GM21723 (cell line): ENCODE results near the gene TIPARP.
A peak's percentile ranks its signal among the peaks of the same experiment; 100 is the strongest.
"Not testable (repeated sequence)": the region's sequence is repeated elsewhere in the genome, so short reads cannot be mapped to it uniquely, and the experiment has no call there.

Source experiments
- ATAC-seq: cut with Tn5 transposase; IDR thresholded peaks from one replicate; pipeline ENCODE4 v1.9.1; 2021; ENCODE audit warnings: mild to moderate bottlenecking, moderate library complexity; ENCODE audit not compliant: unreplicated experiment

TIPARP gene

DNA sequence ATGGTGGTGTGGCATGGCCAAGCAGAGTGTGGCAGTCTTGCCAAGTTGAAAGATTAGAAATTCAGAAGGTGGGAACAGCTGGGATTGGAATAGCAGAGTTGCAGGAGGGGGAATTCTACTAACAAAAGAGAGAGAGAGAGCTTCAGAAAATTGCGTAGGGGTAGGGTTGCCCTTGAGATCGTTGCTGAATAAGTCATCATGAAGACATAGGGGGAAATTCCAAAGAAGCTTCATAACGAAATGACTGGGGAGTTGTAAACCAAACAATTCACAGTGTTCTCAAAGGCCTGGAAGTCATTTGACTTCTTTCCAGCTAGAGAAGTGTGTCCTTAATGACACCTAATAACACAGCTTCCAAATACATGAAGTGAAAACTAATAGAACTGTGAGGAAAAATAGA is 26.3 kb upstream of the TIPARP start:
- ATAC-seq: no peak

DNA sequence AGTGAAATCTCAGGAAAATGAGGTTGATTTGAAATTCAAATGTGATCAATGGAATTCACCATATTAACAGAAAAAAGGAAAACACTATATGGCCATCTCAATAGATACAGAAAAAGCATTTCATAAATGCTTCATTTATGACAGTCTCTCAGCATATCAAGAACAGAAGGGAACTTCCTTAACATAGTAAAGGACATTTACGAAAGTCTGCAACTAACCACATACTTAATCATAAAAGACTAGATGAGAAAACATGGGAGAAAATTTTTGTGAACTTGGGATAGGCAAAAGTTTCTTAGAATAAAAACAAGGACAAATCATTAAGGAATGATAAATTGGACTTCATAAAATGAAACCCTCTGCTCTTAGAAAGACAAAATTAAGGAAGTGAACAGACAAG is 24.7 kb upstream of the TIPARP start:
- ATAC-seq: no peak

- not testable (repeated sequence) for ATAC-seq
Observed at GRCh38 chr3:156652661-156653060, 21.7 kb upstream of the TIPARP start.

DNA sequence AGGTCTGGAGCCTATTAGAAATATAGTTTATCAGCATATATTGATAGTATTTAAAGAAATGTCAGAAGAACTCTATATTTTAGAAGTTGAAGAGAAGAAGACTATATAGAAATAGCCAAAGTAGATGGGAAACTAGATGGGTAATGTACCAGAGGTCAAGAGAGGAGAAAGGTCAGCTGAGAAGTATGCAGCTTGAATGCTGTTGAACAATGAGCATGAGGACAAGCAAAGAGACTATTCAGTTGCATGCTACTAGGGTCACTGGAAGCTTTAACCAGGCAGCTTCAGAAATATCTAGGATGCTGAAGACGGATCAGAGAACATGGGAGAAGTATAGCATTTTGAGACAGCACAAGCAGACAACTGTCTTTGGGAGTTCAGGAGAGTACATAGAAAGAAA is 19.6 kb upstream of the TIPARP start:
- ATAC-seq: no peak

DNA sequence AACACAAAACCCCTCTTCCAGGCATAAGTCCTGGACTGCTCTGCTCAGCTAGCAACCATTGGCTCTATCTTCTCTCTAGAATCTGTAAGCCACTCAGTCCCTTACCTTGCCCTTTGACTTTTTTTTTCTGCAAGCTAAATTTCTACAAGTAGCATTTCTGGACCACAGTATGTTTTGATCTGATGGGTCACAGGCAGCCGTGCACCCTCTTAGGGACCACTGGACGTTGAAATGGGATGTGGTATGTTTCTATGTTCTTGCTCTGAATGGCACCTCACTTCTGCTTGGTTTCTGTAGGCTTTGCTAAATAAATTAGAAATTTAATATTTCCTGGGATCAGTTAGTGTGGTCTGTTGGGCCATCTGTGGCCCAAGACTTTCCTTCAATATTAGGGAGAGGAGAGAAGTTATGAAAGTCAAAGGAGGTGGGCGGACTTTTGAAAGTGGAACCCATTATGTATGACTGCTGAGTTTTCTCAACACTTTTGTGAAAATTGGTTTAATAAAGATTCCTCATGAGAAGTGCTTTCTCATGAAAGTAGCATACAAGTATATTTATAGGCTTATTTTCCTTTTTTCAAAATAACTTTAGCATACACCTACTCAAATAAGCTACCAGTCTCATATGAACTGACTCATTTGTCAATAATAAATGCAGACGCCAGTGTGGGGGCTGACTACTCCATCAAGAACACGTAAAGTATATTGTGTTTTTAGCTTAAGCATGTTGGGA is 18.4 kb upstream of the TIPARP start:
- ATAC-seq: peak; percentile 57

DNA sequence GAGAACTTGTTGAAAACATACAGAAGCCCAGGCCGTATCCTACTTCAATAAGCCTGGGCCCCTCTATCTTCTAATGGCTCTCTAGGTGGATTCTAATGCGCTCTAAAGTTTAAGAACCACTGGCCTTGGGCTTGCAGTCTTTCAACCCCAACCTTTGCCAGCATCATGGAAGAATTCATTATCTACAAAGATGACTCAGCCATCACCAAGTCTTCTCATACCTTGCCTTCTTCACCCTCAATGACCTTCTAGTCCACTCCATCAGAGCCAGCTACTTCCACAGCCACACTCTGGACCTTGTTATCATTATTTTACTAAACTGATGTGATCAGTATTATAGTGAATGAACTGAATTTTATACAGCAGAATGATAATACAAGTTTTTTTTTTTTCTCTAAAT is 16.9 kb upstream of the TIPARP start:
- ATAC-seq: no peak

DNA sequence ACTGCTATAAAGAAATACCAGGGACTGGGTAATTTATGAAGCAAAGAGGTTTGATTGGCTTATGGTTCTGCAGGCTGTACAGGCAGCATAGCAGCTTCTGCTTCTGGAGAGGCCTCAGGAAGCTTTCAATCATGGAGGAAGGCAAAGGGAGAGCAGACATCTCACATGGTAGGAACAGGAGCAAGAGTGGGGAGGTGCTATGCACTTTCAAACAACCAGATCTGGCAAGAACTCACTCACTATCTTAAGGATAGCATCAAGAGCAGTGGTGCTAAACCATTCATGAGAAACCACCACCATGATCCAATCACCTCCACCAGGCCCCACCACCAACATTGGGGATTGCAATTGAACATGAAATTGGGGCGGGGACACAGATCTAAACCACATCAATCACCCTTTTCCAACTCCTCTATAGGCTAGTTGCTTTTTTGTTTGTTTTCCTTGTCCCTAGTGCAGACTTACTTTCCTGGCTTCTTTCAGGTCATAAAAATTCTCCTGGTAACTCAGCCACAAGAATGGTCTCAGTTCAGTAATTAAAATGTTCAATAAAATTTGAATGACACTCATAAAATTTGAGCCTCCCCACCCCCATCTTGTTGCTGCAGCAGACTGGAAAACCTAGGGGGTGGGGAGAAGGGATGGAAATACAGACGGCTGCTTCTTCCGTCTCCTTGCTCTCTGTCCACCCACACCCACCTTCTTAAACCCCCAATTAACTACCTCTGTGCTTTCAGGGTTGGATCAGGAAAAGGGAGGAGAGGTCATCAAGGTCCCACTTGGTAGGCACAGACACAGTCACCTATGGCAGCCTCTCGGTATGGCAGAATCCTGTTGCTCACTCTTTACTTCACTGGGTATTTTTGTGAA is 16.3 kb upstream of the TIPARP start:
- ATAC-seq: no peak

DNA sequence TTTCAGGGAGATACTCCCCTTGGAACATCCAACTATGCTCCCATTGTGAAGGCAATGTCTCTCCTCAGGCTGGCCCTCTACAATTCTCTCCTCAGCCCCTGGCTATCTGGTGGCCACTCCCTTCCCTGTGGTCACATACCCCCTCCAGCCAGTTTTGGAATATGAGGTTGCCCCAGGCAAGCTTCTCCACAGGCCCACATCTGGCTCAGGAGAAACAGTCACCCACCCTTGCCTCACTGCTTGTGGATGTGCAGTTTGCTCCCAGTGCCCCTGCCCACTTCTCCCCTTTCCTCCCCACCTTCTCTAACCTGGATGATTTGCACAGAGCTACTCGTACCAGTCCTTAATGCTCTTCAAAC is 15.7 kb upstream of the TIPARP start:
- ATAC-seq: no peak

- ATAC-seq: no peak
Observed at GRCh38 chr3:156659260-156659659, 15.1 kb upstream of the TIPARP start.

DNA sequence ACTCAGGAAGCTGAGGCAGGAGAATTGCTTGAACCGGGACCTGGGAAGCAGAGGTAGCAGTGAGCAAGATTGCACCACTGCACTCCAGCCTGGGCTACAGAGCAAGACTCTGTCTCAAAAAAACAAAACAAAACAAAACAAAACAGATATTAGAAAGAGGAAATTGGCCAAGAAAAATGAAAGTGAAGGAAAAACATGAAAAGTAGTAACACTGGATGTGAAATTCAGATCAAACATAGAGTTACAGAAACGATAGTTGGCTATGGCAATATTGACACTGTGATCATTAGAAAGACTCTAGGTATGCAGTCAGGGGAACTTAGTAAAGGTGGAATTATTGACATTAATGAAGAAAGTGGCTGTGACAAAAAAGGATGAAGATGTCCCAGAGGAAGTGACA is 13.2 kb upstream of the TIPARP start:
- no peak for ATAC-seq

DNA sequence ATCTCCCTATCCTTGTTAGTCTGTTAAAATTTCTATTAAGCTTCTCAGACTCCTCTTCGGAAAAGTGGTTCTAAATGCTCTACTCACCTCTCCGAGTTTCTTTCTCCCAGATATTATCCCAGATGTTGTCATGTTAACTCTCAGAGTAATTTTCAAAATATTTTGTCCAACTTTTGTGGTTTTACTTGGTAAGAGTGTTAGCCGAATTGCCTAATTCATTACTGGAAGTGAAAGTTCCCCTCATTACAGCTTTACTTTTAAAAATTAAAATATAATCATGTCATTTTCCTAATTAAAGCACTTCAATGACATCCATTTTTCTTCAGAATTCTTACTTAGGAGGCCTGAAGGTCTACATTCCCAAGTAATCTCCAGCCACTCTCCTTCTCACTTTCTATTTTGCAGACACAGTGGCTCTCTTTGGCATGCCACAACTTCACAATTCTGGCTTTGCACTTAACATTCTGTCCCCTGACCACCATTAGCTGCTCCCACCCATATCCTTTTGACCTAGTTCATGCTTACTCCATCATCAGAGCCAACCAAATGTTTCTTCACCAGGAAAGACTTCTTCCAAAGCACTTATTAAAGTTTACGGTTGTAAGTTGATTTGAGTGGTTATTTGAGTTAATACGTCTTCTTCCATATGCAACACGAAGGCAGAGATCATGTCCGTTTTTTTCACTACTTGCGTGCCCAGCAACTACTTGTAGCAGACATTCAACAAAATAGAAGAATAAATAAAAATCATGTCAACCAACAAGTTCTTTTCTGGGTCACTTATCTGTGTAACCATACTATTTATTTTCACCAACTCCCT is 10.2 kb upstream of the TIPARP start:
- ATAC-seq: no peak

GRCh38 chr3:156664831-156665178 is 9.6 kb upstream of the TIPARP start:
- peak; percentile 82 for ATAC-seq

- ATAC-seq: peak; percentile 0
Observed at GRCh38 chr3:156665291-156665690, 9.1 kb upstream of the TIPARP start.

GRCh38 chr3:156666073-156666472 is 8.3 kb upstream of the TIPARP start:
- ATAC-seq: no peak

- ATAC-seq: no peak
Observed at GRCh38 chr3:156668073-156668763, 6.2 kb upstream of the TIPARP start.

DNA sequence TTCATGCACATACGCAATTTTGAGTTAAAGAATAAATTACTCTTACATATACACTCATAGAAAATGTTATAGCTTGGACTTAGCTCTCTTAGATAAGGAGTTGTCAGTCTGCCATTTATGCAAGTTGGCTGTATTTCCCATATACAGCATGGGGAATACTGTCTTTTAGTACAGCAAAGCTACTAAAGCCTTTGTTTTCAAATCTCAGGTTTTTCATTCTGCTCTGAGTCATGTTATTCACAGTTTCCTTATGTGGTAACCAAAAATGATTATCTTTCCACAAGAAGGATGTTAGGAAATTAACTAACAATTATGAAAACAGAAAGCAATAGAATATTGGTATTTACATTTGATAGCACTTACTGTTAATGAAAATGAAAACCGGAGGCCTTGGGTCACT is 4.3 kb upstream of the TIPARP start:
- ATAC-seq: no peak

- ATAC-seq: no peak
Observed at GRCh38 chr3:156670652-156671051, 3.7 kb upstream of the TIPARP start.

DNA sequence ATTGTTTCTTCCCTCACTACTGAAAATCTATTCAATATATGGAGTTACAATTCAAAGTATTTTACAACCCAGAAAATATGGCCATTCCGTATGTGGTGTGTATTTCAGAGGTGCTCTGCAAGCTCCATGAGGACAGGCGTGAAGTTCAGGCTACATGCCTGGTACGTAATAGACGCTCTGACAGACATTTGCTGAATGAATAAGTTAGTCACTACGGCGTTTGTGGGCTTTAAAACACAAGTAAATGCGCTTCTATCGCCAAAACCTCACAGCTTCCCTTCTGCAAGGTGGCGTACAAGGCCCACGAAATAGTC is 701 bp upstream of the TIPARP start:
- no peak for ATAC-seq

GRCh38 chr3:156674911-156675829 is 780 bp downstream of the TIPARP start:
- ATAC-seq: peak; percentile 4
